ENCODE results near the gene MCAT. TPM values are rescaled to one million over a fixed set of nuclear protein-coding genes. Genes with fewer than 3 reads are reported as not detected.
A peak's percentile ranks its signal among the peaks of the same experiment; 100 is the strongest.

Gene MCAT
- total RNA-seq, 3 donors from 2014 or later, result 18.6 to 31.1 (median 26.2) TPM

DNA sequence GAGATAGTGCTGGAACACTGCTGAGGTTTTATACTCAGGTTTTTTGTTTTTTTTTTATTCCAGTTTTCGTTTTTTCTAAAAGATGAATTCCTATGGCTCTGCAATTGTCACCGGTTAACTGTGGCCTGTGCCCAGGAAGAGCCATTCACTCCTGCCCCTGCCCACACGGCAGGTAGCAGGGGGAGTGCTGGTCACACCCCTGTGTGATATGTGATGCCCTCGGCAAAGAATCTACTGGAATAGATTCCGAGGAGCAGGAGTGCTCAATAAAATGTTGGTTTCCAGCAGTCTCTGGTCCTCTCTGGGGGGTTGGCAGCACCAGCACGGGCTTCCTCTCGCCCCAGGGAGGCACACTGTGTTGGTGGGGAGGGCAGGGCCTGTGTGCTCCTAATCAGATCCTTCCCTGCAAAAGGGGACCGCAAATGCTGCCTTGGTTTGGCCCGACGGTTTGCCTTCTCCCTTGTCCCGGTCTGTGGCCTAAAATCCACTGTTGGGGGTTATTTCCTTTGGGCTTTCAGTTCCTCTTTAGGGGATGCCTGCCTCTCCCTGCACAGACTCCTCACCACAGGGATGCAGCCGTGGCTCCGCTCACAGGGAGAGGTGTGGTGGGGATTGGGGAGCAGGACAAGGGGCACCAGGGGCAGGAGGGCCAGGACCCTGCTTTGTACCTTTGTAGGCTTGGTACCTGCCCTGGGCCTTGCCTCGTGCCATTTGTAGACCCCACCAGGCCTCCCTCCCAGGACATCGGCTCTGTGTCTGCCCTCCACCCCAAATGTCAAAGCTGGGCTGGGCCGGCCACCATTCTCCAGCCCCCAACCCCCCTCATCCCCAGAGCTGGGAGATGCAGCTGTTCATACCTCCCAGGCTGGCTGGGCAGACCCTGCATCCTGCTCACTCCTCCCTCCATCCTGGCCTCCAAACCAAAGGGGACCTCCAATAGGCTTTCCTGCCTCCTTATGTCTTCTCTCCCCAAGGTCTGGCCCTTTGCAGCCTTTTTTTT is 13.5 kb downstream of the MCAT start:
- Histone ChIP-seq H3K4me1 (peaks cover 0 to 8% of the 10 kb centered on the region in 2 donors), H3K9me3 (no peaks in the 10 kb centered on the region), H3K4me3 (no peak overlapping the region), H3K27me3 (no peaks in the 10 kb centered on the region), H3K36me3 (no peaks in the 10 kb centered on the region), H3K27ac (no peak overlapping the region)
- TF ChIP-seq, protein P1, sequence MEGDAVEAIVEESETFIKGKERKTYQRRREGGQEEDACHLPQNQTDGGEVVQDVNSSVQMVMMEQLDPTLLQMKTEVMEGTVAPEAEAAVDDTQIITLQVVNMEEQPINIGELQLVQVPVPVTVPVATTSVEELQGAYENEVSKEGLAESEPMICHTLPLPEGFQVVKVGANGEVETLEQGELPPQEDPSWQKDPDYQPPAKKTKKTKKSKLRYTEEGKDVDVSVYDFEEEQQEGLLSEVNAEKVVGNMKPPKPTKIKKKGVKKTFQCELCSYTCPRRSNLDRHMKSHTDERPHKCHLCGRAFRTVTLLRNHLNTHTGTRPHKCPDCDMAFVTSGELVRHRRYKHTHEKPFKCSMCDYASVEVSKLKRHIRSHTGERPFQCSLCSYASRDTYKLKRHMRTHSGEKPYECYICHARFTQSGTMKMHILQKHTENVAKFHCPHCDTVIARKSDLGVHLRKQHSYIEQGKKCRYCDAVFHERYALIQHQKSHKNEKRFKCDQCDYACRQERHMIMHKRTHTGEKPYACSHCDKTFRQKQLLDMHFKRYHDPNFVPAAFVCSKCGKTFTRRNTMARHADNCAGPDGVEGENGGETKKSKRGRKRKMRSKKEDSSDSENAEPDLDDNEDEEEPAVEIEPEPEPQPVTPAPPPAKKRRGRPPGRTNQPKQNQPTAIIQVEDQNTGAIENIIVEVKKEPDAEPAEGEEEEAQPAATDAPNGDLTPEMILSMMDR (IDR thresholded peaks at IDR 0.05), result no peak
- no peak for DNase-seq (ENCODE audit: low spot score in 2 of 2)
- intact Hi-C loops (cut with DNase I; ENCODE audit: low total_unique reads), result no loop called here

DNA sequence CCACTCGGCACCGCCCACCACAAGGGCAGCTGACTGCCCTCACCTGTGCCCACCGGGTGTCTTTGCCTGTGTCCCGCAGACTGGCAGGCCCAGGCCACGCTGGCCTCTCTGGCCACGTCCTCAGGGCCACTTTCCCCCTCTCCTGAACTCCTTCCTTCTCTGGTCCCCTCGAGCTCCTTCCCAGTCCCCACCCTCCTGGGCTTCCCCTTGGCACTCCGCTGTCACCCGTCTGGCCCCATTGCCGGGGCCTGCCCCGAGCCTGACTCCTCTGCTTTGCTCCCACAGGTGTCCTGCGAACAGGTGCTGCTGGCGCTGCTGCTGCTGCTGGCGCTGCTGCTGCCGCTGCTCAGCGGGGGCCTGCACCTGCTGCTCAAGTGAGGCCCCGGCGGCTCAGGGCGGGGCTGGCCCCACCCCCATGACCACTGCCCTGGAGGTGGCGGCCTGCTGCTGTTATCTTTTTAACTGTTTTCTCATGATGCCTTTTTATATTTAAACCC is 14.2 kb downstream of the MCAT start:
- H3K4me1 ChIP-seq, result peaks cover 0 to 8% of the 10 kb centered on the region in 2 donors
- no peak for TF ChIP-seq POLR2AphosphoS5 (IDR thresholded peaks at IDR 0.05)
- TF ChIP-seq, protein P1 (IDR thresholded peaks at IDR 0.05), result no peak
- TF ChIP-seq POLR2A (IDR thresholded peaks at IDR 0.05), result no peak
- no peak overlapping the region for H3K27ac ChIP-seq
- no peak for DNase-seq (ENCODE audit: low spot score in 2 of 2)
- H3K9me3 ChIP-seq, result no peaks in the 10 kb centered on the region
- intact Hi-C loops (cut with DNase I; ENCODE audit: low total_unique reads), result no loop called here
- H3K4me3 ChIP-seq, result no peak overlapping the region
- H3K27me3 ChIP-seq, result no peaks in the 10 kb centered on the region
- H3K36me3 ChIP-seq, result no peaks in the 10 kb centered on the region

DNA sequence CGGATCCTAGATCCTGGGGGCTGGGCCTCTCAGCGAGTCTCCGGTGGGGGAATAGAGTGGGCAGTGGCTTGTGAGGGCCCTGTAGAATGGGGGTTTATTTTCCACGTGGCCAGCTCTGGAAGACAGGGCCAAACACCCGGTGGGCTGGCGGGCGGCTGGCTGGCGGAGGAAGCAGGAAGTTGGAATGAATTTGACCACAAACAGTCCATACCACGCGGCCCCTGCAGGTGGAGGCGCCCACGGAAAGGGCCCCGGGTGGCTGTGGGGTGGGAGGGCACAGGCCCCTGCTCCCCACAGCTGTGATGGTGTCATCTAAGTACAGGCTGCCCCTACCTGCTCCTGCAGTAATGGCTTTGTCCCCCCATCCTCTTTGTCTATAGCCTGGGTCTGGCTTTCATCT is 15.1 kb downstream of the MCAT start:
- Histone ChIP-seq H3K36me3 (no peaks in the 10 kb centered on the region), H3K27ac (peak overlapping the region in 1 of 2 donors; percentile 74), H3K4me1 (peaks cover 0 to 8% of the 10 kb centered on the region in 2 donors), H3K27me3 (no peaks in the 10 kb centered on the region), H3K9me3 (no peaks in the 10 kb centered on the region), H3K4me3 (no peak overlapping the region)
- no peak for DNase-seq (ENCODE audit: low spot score in 2 of 2)
- intact Hi-C loops (cut with DNase I; ENCODE audit: low total_unique reads), result no loop called here
- TF ChIP-seq POLR2A (IDR thresholded peaks at IDR 0.05), result no peak
- TF ChIP-seq POLR2AphosphoS5 (IDR thresholded peaks at IDR 0.05), result no peak
- TF ChIP-seq, protein P1 (IDR thresholded peaks at IDR 0.05), result no peak

DNA sequence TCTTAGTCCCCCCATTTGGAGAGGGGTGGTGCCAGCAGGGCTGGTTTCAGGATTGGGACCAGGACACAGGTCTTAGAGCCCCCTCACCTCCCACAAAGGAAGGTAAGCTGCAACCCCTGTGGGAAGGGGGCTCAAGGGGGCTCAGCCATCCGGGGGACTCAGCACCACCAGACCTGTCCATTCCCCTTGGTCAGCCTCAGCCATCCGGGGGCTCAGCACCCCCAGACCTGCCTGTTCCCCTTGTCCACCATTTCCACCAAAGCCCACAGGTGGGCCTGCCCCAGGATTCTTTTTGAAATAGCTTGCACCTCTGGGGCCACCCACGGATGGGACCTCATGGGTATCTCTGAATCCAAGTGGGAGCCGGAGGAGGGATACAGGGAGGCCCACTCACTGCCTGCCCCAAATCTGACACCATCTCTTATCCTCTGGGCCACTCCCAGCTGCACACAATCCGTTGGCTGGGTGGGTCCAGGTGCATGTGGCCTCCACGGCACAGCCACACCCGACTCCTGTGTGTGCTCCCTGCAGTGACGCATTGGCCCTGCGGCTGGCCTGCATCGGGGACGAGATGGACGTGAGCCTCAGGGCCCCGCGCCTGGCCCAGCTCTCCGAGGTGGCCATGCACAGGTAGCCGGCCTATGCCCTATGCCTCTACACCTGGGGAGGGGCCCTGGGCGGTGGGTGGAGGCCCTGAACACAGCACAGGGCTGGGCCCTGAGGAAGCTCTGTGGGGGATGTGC is 15.9 kb downstream of the MCAT start:
- no peak for DNase-seq (ENCODE audit: low spot score in 2 of 2)
- no peak overlapping the region for H3K4me3 ChIP-seq
- H3K4me1 ChIP-seq, result peaks cover 0 to 8% of the 10 kb centered on the region in 2 donors
- intact Hi-C loops (cut with DNase I; ENCODE audit: low total_unique reads), result no loop called here
- H3K9me3 ChIP-seq, result no peaks in the 10 kb centered on the region
- no peaks in the 10 kb centered on the region for H3K36me3 ChIP-seq
- no peaks in the 10 kb centered on the region for H3K27me3 ChIP-seq
- no peak for TF ChIP-seq POLR2A (IDR thresholded peaks at IDR 0.05)
- TF ChIP-seq POLR2AphosphoS5 (IDR thresholded peaks at IDR 0.05), result no peak
- TF ChIP-seq, protein P1 (IDR thresholded peaks at IDR 0.05), result no peak
- peak overlapping the region; percentile 66 to 74 for H3K27ac ChIP-seq

All from breast epithelium (tissue), 4 donors.